ENCODE data around the gene CPNE2. TPM values are rescaled to one million over a fixed set of nuclear protein-coding genes. Genes with fewer than 3 reads are reported as not detected.

Gene CPNE2
- total RNA-seq, 4 donors from 2014 or later = 27.4 to 56.5 (median 40.7) TPM

- TF ChIP-seq CTCF (IDR thresholded peaks at IDR 0.05; ENCODE audit: low read depth) = no peak
Observed at GRCh38 chr16:57061084-57061905, 31.1 kb upstream of the CPNE2 start.

DNA sequence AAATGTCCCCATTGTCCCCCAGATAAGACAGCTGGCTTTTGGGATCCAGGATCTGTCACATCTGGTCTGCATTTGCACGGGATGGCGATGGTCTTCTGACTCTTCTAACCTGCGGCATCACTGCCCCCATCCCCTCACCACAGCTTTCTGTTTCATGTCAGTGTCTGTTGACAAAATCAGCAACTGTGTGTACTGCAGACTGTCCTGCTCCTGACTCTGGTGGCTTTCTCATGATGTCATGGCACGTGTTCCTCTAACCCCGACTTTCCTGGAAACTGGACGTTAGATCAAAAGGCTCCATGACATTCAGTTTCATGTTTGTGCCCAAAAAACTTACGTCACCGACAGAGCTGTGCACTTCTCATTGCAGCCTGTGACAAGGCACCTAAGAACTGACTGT, 30.1 kb upstream of the CPNE2 start:
- no peak for TF ChIP-seq CTCF (IDR thresholded peaks at IDR 0.05; ENCODE audit: low read depth)

DNA sequence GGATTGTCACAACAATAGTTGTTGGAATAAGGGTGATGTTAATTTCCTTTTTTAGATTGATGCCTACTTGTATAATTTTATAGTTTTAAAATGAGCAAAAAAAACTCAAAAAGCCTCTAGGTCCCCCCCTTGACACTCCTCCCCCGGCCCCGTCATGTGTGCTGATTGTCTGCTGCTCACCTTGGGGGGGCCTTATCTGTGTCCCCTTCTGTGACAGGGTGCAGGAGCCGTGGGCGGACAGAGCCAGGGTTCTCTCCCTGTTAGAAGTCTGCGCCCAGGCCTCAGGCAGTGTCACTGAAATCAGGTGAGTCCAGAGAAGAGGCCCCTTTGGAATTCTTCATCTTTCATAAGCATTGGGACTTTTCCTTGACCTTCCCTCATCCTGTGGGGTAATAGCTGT, 27.4 kb upstream of the CPNE2 start:
- TF ChIP-seq CTCF (IDR thresholded peaks at IDR 0.05; ENCODE audit: low read depth) = no peak

GRCh38 chr16:57066625-57067024, 25.8 kb upstream of the CPNE2 start:
- TF ChIP-seq CTCF (IDR thresholded peaks at IDR 0.05; ENCODE audit: low read depth) = no peak

DNA sequence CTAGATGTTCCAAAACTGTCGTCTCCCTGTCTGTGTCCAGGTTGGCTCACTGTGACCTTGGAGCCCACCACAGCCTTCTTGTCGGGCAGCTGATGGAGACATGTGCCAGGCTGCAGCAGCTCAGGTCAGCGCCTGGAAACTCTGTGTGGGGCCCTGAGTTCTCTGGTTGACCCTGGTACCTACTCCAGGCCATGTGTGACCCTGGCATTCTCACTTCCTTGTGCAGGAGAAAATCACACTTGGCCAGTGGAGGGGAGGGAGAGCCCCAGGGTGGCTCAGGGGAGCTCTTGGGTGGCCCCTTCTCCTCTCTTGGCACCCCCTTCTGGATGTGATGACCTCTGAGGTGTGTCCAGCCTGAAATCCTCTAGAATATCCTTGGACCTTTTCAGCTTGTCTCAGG, 25.0 kb upstream of the CPNE2 start:
- no peak for TF ChIP-seq CTCF (IDR thresholded peaks at IDR 0.05; ENCODE audit: low read depth)

DNA sequence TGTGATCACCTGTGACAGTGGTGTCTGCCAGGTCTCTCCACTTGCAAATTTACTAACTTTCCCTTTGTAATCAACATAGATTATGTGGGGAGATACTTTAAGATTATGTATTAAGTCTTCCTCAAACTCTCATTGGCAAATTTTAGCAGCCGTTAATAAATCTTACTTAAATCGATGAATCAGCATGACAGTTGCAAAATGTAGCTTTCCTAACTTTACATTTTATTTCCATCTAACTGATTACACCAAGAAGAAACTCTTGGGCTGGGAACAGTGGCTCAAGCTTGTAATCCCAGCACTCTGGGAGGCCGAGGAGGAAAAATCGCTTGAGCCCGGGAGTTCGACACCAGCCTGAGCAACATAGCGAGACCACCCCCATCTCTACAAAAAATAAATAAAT, 23.3 kb upstream of the CPNE2 start:
- TF ChIP-seq CTCF (IDR thresholded peaks at IDR 0.05; ENCODE audit: low read depth) = no peak

DNA sequence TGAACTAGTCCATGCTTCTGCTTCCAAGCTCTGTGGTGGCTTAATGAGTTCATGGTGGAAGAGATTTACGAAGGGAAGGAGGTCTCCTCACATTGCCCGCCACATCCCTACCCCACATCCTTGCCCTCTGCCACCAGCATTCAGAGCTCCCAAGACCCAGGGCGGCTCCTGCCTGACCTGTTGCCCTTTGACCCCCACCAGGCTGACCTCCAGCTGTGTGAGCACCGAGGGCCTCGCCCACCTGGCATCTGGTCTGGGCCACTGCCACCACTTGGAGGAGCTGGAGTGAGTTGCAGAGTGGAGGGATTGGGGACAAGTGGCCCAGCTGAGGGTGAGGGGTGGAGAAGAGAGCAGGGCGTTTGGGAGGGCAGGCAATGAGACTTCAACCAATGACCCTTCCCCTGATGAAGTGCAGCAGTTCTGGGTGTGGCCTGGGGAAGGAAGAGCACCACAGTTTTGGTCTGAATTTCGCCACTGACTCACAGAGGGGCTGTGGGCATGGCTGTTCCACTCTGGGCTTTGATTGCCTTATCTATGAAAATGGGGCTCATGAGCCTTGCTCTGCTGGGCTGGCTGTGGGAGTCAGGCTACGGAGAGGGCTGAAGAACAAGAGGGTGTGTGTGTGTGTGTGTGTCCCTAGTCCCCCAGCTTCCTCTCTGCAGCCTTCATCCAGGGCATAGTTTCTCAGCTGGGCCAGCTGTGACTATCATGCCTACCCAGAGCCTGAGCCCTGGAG, 22.6 kb upstream of the CPNE2 start:
- TF ChIP-seq CTCF (IDR thresholded peaks at IDR 0.05; ENCODE audit: low read depth) = no peak

All from subcutaneous adipose tissue (tissue), 4 donors.